Raji (cell line): ENCODE results near the gene DOCK2.

Experiments
- POLR2A ChIP-seq: IDR thresholded peaks from 2 replicates; pipeline ENCODE4 v1.6.1; 2011; ENCODE audit warnings: low read depth, low read length, control low read depth; ENCODE audit not compliant: insufficient read depth

Gene DOCK2

GRCh38 chr5:169814522-169814921 is 177.4 kb downstream of the DOCK2 start:
- TF ChIP-seq POLR2A = no peak

- TF ChIP-seq POLR2A = no peak
Observed at GRCh38 chr5:169817031-169817430, 180.0 kb downstream of the DOCK2 start.

- no peak for TF ChIP-seq POLR2A
Observed at GRCh38 chr5:169826618-169827017, 189.5 kb downstream of the DOCK2 start.

GRCh38 chr5:169827769-169828168 is 190.7 kb downstream of the DOCK2 start:
- TF ChIP-seq POLR2A = no peak

- TF ChIP-seq POLR2A = no peak
Observed at GRCh38 chr5:169828385-169828784, 191.3 kb downstream of the DOCK2 start.

GRCh38 chr5:169831331-169831730 is 194.3 kb downstream of the DOCK2 start:
- no peak for TF ChIP-seq POLR2A

- TF ChIP-seq POLR2A = no peak
Observed at GRCh38 chr5:169832304-169832703, 195.2 kb downstream of the DOCK2 start.

- no peak for TF ChIP-seq POLR2A
Observed at GRCh38 chr5:169832845-169833244, 195.8 kb downstream of the DOCK2 start.

- no peak for TF ChIP-seq POLR2A
Observed at GRCh38 chr5:169836835-169837536, 199.9 kb downstream of the DOCK2 start.

- TF ChIP-seq POLR2A = no peak
Observed at GRCh38 chr5:169837686-169838085, 200.6 kb downstream of the DOCK2 start.

- TF ChIP-seq POLR2A = no peak
Observed at GRCh38 chr5:169838688-169839087, 201.6 kb downstream of the DOCK2 start.

- TF ChIP-seq POLR2A = no peak
Observed at GRCh38 chr5:169840405-169840804, 203.3 kb downstream of the DOCK2 start.

- no peak for TF ChIP-seq POLR2A
Observed at GRCh38 chr5:169842699-169843098, 205.6 kb downstream of the DOCK2 start.

- no peak for TF ChIP-seq POLR2A
Observed at GRCh38 chr5:169847519-169847918, 210.4 kb downstream of the DOCK2 start.

- TF ChIP-seq POLR2A = no peak
Observed at GRCh38 chr5:169848271-169848670, 211.2 kb downstream of the DOCK2 start.

- TF ChIP-seq POLR2A = no peak
Observed at GRCh38 chr5:169848792-169849191, 211.7 kb downstream of the DOCK2 start.

GRCh38 chr5:169850409-169850808 is 213.3 kb downstream of the DOCK2 start:
- TF ChIP-seq POLR2A = no peak
